ENCODE measurements around the gene METAP1D.
"Not testable (repeated sequence)": the region's sequence is repeated elsewhere in the genome, so short reads cannot be mapped to it uniquely, and the experiment has no call there.

METAP1D gene

GRCh38 chr2:171999604-172000469, at the start of gene METAP1D:
Gene METAP1D (plus strand): TSS chr2:171999953. CDS start chr2:171999970, 17 bp downstream.
- peak; percentile 93 for DNase-seq

GRCh38 chr2:171952276-171952675, 47.5 kb upstream of the METAP1D start:
- no peak for DNase-seq

- no peak for DNase-seq
These were observed 47.0 kb upstream of the METAP1D start for GRCh38 chr2:171952748-171953147.

- no peak for DNase-seq
These were observed 43.5 kb upstream of the METAP1D start for GRCh38 chr2:171956135-171956825.

- DNase-seq = no peak
These were observed 42.7 kb upstream of the METAP1D start for GRCh38 chr2:171957061-171957460.

GRCh38 chr2:171958475-171958874, 41.3 kb upstream of the METAP1D start:
- DNase-seq = no peak

GRCh38 chr2:171959998-171960397, 39.8 kb upstream of the METAP1D start:
- no peak for DNase-seq

GRCh38 chr2:171960570-171960969, 39.2 kb upstream of the METAP1D start:
- DNase-seq = no peak

- DNase-seq = peak; percentile 22
These were observed 36.6 kb upstream of the METAP1D start for GRCh38 chr2:171963198-171963597.

GRCh38 chr2:171964308-171964707, 35.4 kb upstream of the METAP1D start:
- no peak for DNase-seq

GRCh38 chr2:171965238-171965637, 34.5 kb upstream of the METAP1D start:
- DNase-seq = no peak

GRCh38 chr2:171965661-171966060, 34.1 kb upstream of the METAP1D start:
- DNase-seq = no peak

GRCh38 chr2:171966235-171966634, 33.5 kb upstream of the METAP1D start:
- no peak for DNase-seq

- no peak for DNase-seq
These were observed 33.1 kb upstream of the METAP1D start for GRCh38 chr2:171966688-171967087.

- DNase-seq = no peak
These were observed 31.2 kb upstream of the METAP1D start for GRCh38 chr2:171968509-171968908.

- DNase-seq = no peak
These were observed 27.3 kb upstream of the METAP1D start for GRCh38 chr2:171972329-171972982.

- DNase-seq = no peak
These were observed 20.6 kb upstream of the METAP1D start for GRCh38 chr2:171979103-171979502.

- DNase-seq = not testable (repeated sequence)
These were observed 15.8 kb upstream of the METAP1D start for GRCh38 chr2:171983924-171984323.

GRCh38 chr2:171985076-171985475, 14.7 kb upstream of the METAP1D start:
- DNase-seq = no peak

GRCh38 chr2:171986778-171987177, 13.0 kb upstream of the METAP1D start:
- DNase-seq = no peak

GRCh38 chr2:171991027-171991426, 8.7 kb upstream of the METAP1D start:
- DNase-seq = no peak

- no peak for DNase-seq
These were observed 4.2 kb upstream of the METAP1D start for GRCh38 chr2:171995586-171995985.

GRCh38 chr2:171996021-171996420, 3.7 kb upstream of the METAP1D start:
- no peak for DNase-seq

GRCh38 chr2:171997031-171997430, 2.7 kb upstream of the METAP1D start:
- DNase-seq = not testable (repeated sequence)
